ENCODE measurements around the gene TPBG.

GRCh38 chr6:82333781-82334180, 29.8 kb upstream of the TPBG start:
- TF ChIP-seq CTCF (conservative IDR thresholded peaks at IDR 0.05; ENCODE audit: low read depth, low read length) (no peak), EZH2phosphoT487 (IDR thresholded peaks at IDR 0.05; ENCODE audit: borderline replicate concordance, low read length) (no peak)
